ENCODE results near the gene CLEC20A. TPM values are rescaled to one million over a fixed set of nuclear protein-coding genes. Genes with fewer than 3 reads are reported as not detected.

The CLEC20A gene
- polyA plus RNA-seq, 1 donor (not counting 4 experiments of a cell fraction or from before 2014, with no cell fraction given), result not detected

DNA sequence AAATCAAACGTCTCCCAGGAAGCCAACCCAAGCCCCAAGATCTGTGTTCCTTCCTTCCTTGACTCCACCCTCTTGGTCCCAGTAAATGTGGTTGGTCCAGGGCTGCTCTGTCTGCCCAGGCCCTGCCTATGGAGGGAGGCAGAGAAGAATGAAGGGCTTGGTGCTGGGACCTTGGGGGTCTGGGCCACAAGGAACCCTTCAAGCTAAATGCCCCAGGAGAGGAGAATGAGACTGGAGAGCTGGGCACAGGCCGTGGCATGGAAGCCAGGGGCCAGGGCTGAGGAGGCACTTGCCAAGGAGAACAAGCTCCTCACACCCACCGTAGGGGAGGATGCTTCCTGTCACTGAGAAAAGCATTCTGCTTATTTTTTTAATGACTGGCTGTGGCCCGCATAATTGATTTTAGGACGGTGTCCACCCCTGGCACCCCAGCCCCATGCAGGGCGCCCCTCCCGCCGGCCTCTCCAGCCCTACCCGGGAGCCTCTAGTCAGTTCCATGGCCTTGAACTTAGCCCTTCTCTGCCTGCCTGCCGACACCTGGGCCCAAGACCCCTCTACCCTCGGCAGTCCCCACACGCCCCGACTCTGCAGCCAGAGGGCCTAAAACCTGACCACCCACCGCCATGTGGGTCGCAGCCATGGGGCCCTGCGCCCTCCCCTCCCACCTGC, 889 bp downstream of the CLEC20A start:
- no peaks in the 10 kb centered on the region for H3K79me2 ChIP-seq (ENCODE audit: control insufficient read depth, insufficient read depth, low read length)
- DNase-seq (ENCODE audit: low read depth, low spot score) (no peak), FAIRE-seq (no peak)
- no peaks in the 10 kb centered on the region for H4K20me1 ChIP-seq (ENCODE audit: control insufficient read depth, extremely low read depth, insufficient read depth, low read length)
- no peaks in the 10 kb centered on the region for H3K9me3 ChIP-seq (ENCODE audit: control insufficient read depth, low read depth, low read length)
- no peak overlapping the region for H3K4me2 ChIP-seq (ENCODE audit: control insufficient read depth, extremely low read depth, insufficient read depth, low read depth, low read length)
- no peak for TF ChIP-seq EZH2 (IDR thresholded peaks at IDR 0.05; ENCODE audit: low read length)
- TF ChIP-seq, protein P1, sequence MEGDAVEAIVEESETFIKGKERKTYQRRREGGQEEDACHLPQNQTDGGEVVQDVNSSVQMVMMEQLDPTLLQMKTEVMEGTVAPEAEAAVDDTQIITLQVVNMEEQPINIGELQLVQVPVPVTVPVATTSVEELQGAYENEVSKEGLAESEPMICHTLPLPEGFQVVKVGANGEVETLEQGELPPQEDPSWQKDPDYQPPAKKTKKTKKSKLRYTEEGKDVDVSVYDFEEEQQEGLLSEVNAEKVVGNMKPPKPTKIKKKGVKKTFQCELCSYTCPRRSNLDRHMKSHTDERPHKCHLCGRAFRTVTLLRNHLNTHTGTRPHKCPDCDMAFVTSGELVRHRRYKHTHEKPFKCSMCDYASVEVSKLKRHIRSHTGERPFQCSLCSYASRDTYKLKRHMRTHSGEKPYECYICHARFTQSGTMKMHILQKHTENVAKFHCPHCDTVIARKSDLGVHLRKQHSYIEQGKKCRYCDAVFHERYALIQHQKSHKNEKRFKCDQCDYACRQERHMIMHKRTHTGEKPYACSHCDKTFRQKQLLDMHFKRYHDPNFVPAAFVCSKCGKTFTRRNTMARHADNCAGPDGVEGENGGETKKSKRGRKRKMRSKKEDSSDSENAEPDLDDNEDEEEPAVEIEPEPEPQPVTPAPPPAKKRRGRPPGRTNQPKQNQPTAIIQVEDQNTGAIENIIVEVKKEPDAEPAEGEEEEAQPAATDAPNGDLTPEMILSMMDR (optimal IDR thresholded peaks at IDR 0.05 in 1 of 3, IDR thresholded peaks at IDR 0.05 in 1 of 3, conservative IDR thresholded peaks at IDR 0.05 in 1 of 3; ENCODE audit: extremely low read depth in 1 of 3, insufficient read depth in 2 of 3, low read length in 3 of 3), result no peak
- no peaks in the 10 kb centered on the region for H3K27me3 ChIP-seq (ENCODE audit: control insufficient read depth, extremely low read depth, insufficient read depth, low read length)
- peaks cover 5% of the 10 kb centered on the region for H3K4me1 ChIP-seq (ENCODE audit: control insufficient read depth, extremely low read depth, insufficient read depth, low read length)
- no peak overlapping the region for H3K9ac ChIP-seq (ENCODE audit: control insufficient read depth, extremely low read depth, insufficient read depth, low read length)
- no peaks in the 10 kb centered on the region for H3K36me3 ChIP-seq (ENCODE audit: control insufficient read depth in 2 of 2, extremely low read depth in 1 of 2, insufficient read depth in 2 of 2, low read length in 2 of 2)
- H3K9me1 ChIP-seq (ENCODE audit: control insufficient read depth, extremely low read depth, insufficient read depth, low read length), result no peaks in the 10 kb centered on the region
- H2AFZ ChIP-seq (ENCODE audit: control insufficient read depth, low read length), result no peak overlapping the region
- dilution Hi-C loops (cut with MboI; ENCODE audit: extremely low pct_ligation_motif_present, low sequenced_read_pairs), result no loop called here
- H3K4me3 ChIP-seq (ENCODE audit: control insufficient read depth in 2 of 3, extremely low read depth in 1 of 3, insufficient read depth in 2 of 3, low read depth in 1 of 3, low read length in 3 of 3), result no peak overlapping the region
- H3K27ac ChIP-seq (ENCODE audit: control insufficient read depth, insufficient read depth, low read length), result no peak overlapping the region

DNA sequence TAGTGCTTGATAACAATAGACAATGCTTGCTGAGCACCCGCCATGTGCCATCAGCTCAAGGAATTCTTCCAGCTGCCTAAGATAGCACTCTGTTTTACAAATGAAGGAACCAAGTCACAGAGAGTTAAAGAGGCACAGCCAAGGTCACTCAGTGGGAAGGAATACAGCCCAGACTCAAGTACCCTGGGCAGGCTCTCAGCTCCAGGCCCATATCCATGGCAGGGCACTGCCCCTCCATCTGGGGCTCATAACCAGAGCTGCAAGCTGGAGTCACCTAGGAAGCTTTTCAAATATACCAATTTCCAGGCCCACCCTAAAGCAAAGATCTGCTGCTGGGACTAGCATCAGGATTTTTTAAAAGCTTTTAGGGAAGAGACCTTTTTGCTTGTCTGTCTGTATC, 1.6 kb downstream of the CLEC20A start:
- Histone ChIP-seq H3K27me3 (ENCODE audit: control insufficient read depth, extremely low read depth, insufficient read depth, low read length) (no peaks in the 10 kb centered on the region), H3K4me1 (ENCODE audit: control insufficient read depth, extremely low read depth, insufficient read depth, low read length) (peaks cover 5% of the 10 kb centered on the region), H3K36me3 (ENCODE audit: control insufficient read depth in 2 of 2, extremely low read depth in 1 of 2, insufficient read depth in 2 of 2, low read length in 2 of 2) (no peaks in the 10 kb centered on the region), H3K9me1 (ENCODE audit: control insufficient read depth, extremely low read depth, insufficient read depth, low read length) (no peaks in the 10 kb centered on the region), H3K9me3 (ENCODE audit: control insufficient read depth, low read depth, low read length) (no peaks in the 10 kb centered on the region), H3K4me3 (ENCODE audit: control insufficient read depth in 2 of 3, extremely low read depth in 1 of 3, insufficient read depth in 2 of 3, low read depth in 1 of 3, low read length in 3 of 3) (no peak overlapping the region), H3K79me2 (ENCODE audit: control insufficient read depth, insufficient read depth, low read length) (no peaks in the 10 kb centered on the region), H3K27ac (ENCODE audit: control insufficient read depth, insufficient read depth, low read length) (no peak overlapping the region), H4K20me1 (ENCODE audit: control insufficient read depth, extremely low read depth, insufficient read depth, low read length) (no peaks in the 10 kb centered on the region), H2AFZ (ENCODE audit: control insufficient read depth, low read length) (no peak overlapping the region), H3K9ac (ENCODE audit: control insufficient read depth, extremely low read depth, insufficient read depth, low read length) (no peak overlapping the region), H3K4me2 (ENCODE audit: control insufficient read depth, extremely low read depth, insufficient read depth, low read depth, low read length) (no peak overlapping the region)
- DNase-seq (ENCODE audit: low read depth, low spot score) (no peak), FAIRE-seq (no peak)
- no peak for TF ChIP-seq EZH2 (IDR thresholded peaks at IDR 0.05; ENCODE audit: low read length)
- TF ChIP-seq, protein P1 (optimal IDR thresholded peaks at IDR 0.05 in 1 of 3, IDR thresholded peaks at IDR 0.05 in 1 of 3, conservative IDR thresholded peaks at IDR 0.05 in 1 of 3; ENCODE audit: extremely low read depth in 1 of 3, insufficient read depth in 2 of 3, low read length in 3 of 3), result no peak
- dilution Hi-C loops (cut with MboI; ENCODE audit: extremely low pct_ligation_motif_present, low sequenced_read_pairs), result no loop called here

All from keratinocyte (primary cell).